Glutamatergic neuron (in vitro differentiated cells): ENCODE results near the gene TRPM5. TPM values are rescaled to one million over a fixed set of nuclear protein-coding genes. Genes with fewer than 3 reads are reported as not detected.

Experiments used
- DNase-seq: peaks from one replicate; pipeline ENCODE4 v3.0.0; 2022
- H3K27ac Mint-ChIP-seq: one replicate; pipeline ENCODE4 v1.8.0; 2020; ENCODE audit warnings: mild to moderate bottlenecking, mixed read lengths, inconsistent platforms; ENCODE audit not compliant: unreplicated experiment
- H3K27me3 Mint-ChIP-seq: one replicate; pipeline ENCODE4 v1.8.0; 2020; ENCODE audit warnings: mild to moderate bottlenecking, moderate library complexity, mixed read lengths, inconsistent platforms; ENCODE audit not compliant: unreplicated experiment
- H3K36me3 Mint-ChIP-seq: one replicate; pipeline ENCODE4 v1.8.0; 2020; ENCODE audit warnings: mild to moderate bottlenecking, mixed read lengths, inconsistent platforms; ENCODE audit not compliant: unreplicated experiment
- H3K4me1 Mint-ChIP-seq: one replicate; pipeline ENCODE4 v1.8.0; 2020; ENCODE audit warnings: mild to moderate bottlenecking, low read depth, mixed read lengths, inconsistent platforms; ENCODE audit not compliant: unreplicated experiment
- H3K4me3 Mint-ChIP-seq: one replicate; pipeline ENCODE4 v1.8.0; 2020; ENCODE audit warnings: mild to moderate bottlenecking, mixed read lengths, inconsistent platforms; ENCODE audit not compliant: unreplicated experiment
- H3K9me3 Mint-ChIP-seq: one replicate; pipeline ENCODE4 v1.8.0; 2020; ENCODE audit warnings: mild to moderate bottlenecking, moderate library complexity, mixed read lengths, inconsistent platforms; ENCODE audit not compliant: unreplicated experiment
- total RNA-seq: library from RNA; stranded (reverse); fragmentation: NEBNext Ultra II Directional; extraction: Animal tissue kit (Norgen Biotek cat#: 25700); gene quantifications from one replicate; pipeline ENCODE4 v1.2.1, GENCODE V29; 2021; ENCODE audit not compliant: unreplicated experiment
- TF ChIP-seq, protein P1 (sequence below): fragments of 200-600 bp; sonication (generic); IDR thresholded peaks from one replicate; pipeline ENCODE4 v1.5.0; 2021; ENCODE audit not compliant: partially characterized antibody, unreplicated experiment

Gene TRPM5
- total RNA-seq, 1 donor from 2014 or later = not detected

GRCh38 chr11:2446590-2447252 lies 2.4 kb upstream of the TRPM5 start:
- Mint-ChIP-seq H3K27me3 (peaks cover 24% of the 10 kb centered on the region), H3K4me1 (no peaks in the 10 kb centered on the region), H3K4me3 (no peak overlapping the region), H3K27ac (no peak overlapping the region), H3K9me3 (peaks cover 5% of the 10 kb centered on the region), H3K36me3 (peaks cover 7% of the 10 kb centered on the region)
- peak; percentile 17 for DNase-seq
- TF ChIP-seq, protein P1, sequence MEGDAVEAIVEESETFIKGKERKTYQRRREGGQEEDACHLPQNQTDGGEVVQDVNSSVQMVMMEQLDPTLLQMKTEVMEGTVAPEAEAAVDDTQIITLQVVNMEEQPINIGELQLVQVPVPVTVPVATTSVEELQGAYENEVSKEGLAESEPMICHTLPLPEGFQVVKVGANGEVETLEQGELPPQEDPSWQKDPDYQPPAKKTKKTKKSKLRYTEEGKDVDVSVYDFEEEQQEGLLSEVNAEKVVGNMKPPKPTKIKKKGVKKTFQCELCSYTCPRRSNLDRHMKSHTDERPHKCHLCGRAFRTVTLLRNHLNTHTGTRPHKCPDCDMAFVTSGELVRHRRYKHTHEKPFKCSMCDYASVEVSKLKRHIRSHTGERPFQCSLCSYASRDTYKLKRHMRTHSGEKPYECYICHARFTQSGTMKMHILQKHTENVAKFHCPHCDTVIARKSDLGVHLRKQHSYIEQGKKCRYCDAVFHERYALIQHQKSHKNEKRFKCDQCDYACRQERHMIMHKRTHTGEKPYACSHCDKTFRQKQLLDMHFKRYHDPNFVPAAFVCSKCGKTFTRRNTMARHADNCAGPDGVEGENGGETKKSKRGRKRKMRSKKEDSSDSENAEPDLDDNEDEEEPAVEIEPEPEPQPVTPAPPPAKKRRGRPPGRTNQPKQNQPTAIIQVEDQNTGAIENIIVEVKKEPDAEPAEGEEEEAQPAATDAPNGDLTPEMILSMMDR = no peak

- TF ChIP-seq, protein P1 = no peak
- peaks cover 24% of the 10 kb centered on the region for H3K27me3 Mint-ChIP-seq
- peak overlapping the region; percentile 42 for H3K4me3 Mint-ChIP-seq
- H3K36me3 Mint-ChIP-seq = peaks cover 7% of the 10 kb centered on the region
- H3K27ac Mint-ChIP-seq = no peak overlapping the region
- no peaks in the 10 kb centered on the region for H3K4me1 Mint-ChIP-seq
- peaks cover 5% of the 10 kb centered on the region for H3K9me3 Mint-ChIP-seq
- peak; percentile 17 for DNase-seq
Observed at GRCh38 chr11:2445746-2446551, 1.6 kb upstream of the TRPM5 start.

DNA sequence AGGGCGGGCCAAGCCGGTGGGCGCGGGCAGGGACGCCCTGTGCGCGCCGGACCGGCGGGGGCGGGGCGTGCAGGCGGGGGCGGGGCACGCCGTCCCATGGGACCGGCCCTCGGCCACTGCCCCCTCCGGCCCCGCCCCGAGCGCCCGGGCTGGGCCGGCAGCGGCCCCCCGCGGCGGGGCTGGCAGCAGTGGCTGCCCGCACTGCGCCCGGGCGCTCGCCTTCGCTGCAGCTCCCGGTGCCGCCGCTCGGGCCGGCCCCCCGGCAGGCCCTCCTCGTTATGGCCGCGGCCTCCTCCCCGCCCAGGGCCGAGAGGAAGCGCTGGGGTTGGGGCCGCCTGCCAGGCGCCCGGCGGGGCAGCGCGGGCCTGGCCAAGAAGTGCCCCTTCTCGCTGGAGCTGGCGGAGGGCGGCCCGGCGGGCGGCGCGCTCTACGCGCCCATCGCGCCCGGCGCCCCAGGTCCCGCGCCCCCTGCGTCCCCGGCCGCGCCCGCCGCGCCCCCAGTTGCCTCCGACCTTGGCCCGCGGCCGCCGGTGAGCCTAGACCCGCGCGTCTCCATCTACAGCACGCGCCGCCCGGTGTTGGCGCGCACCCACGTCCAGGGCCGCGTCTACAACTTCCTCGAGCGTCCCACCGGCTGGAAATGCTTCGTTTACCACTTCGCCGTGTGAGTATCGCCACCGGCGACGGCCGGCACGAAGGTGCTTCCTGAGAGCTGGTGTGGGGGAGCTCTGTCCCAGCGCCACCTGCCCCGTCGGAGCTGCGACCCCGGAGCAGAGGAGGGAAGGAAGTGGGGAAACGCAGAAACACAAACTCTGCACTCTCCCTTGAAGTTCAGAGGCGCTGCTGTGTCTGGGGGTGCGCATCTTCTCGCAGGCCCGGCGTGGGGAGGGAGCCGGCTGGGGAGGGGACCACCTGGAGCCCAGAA lies 769 bp upstream of the TRPM5 start, which contains the start of gene KCNQ1:
Gene KCNQ1, plus strand, starts transcription at position 188 of the 925 bp plus-strand sequence. Its CDS starts 91 bp downstream, at position 279.
- H3K36me3 Mint-ChIP-seq = peaks cover 7% of the 10 kb centered on the region
- H3K4me1 Mint-ChIP-seq = no peaks in the 10 kb centered on the region
- no peak within 1 kb of the TSS for H3K27ac Mint-ChIP-seq
- DNase-seq = peak; percentile 33
- H3K4me3 Mint-ChIP-seq = peak within 1 kb of the TSS; percentile 42
- peaks cover 25% of the 10 kb centered on the region for H3K27me3 Mint-ChIP-seq
- TF ChIP-seq, protein P1 = no peak
- peaks cover 5% of the 10 kb centered on the region for H3K9me3 Mint-ChIP-seq

- H3K4me1 Mint-ChIP-seq = no peaks in the 10 kb centered on the region
- DNase-seq = peak; percentile 7
- H3K4me3 Mint-ChIP-seq = no peak overlapping the region
- no peak overlapping the region for H3K27ac Mint-ChIP-seq
- H3K36me3 Mint-ChIP-seq = peaks cover 7% of the 10 kb centered on the region
- H3K9me3 Mint-ChIP-seq = peaks cover 5% of the 10 kb centered on the region
- peaks cover 33% of the 10 kb centered on the region for H3K27me3 Mint-ChIP-seq
- TF ChIP-seq, protein P1 = no peak
Observed at GRCh38 chr11:2443406-2443805, 908 bp downstream of the TRPM5 start.
